ENCODE data around the gene FAM131A. TPM values are rescaled to one million over a fixed set of nuclear protein-coding genes. Genes with fewer than 3 reads are reported as not detected.
A peak's percentile ranks its signal among the peaks of the same experiment; 100 is the strongest.

FAM131A gene
- total RNA-seq, 6 donors from 2014 or later: 14.8 to 52.7 (median 25.2) TPM

GRCh38 chr3:184323696-184324095 lies 13.7 kb upstream of the FAM131A start:
- no peaks in the 10 kb centered on the region for H3K9me3 ChIP-seq
- no peaks in the 10 kb centered on the region for H3K27me3 ChIP-seq
- peaks cover 81 to 86% (median 84%) of the 10 kb centered on the region in 4 donors for H3K36me3 ChIP-seq
- DNase-seq: no peak
- ATAC-seq (ENCODE audit: low FRiP score in 2 of 2): no peak
- no peak overlapping the region for H3K4me3 ChIP-seq
- peaks cover 24 to 38% (median 32%) of the 10 kb centered on the region in 4 donors for H3K4me1 ChIP-seq
- TF ChIP-seq POLR2AphosphoS5 (IDR thresholded peaks at IDR 0.05) (no peak), CTCF (IDR thresholded peaks at IDR 0.05) (no peak), POLR2A (IDR thresholded peaks at IDR 0.05) (no peak), EP300 (IDR thresholded peaks at IDR 0.05) (no peak)
- 91 to 96% methylated on average over 8 of the region's 8 CpGs for WGBS, 2 donors
- no peak overlapping the region for H3K27ac ChIP-seq

- no peaks in the 10 kb centered on the region for H3K27me3 ChIP-seq
- H3K36me3 ChIP-seq: peaks cover 95 to 100% (median 97%) of the 10 kb centered on the region in 4 donors
- H3K4me1 ChIP-seq: peaks cover 9 to 22% (median 18%) of the 10 kb centered on the region in 4 donors
- ATAC-seq (ENCODE audit: low FRiP score in 2 of 2) (no peak), DNase-seq (peak in 1 of 2 donors; percentile 12)
- 93 to 94% methylated on average over 13 of the region's 13 CpGs for WGBS, 2 donors
- TF ChIP-seq EP300 (IDR thresholded peaks at IDR 0.05) (no peak), POLR2A (IDR thresholded peaks at IDR 0.05) (no peak), POLR2AphosphoS5 (IDR thresholded peaks at IDR 0.05) (no peak), CTCF (IDR thresholded peaks at IDR 0.05) (no peak)
- H3K9me3 ChIP-seq: no peaks in the 10 kb centered on the region
- H3K27ac ChIP-seq: no peak overlapping the region
- no peak overlapping the region for H3K4me3 ChIP-seq
These were observed 12.1 kb upstream of the FAM131A start for GRCh38 chr3:184325269-184325668.

- Histone ChIP-seq H3K36me3 (peaks cover 96 to 100% (median 98%) of the 10 kb centered on the region in 4 donors), H3K4me3 (no peak overlapping the region), H3K27ac (no peak overlapping the region), H3K4me1 (peaks cover 4 to 17% (median 13%) of the 10 kb centered on the region in 4 donors), H3K9me3 (no peaks in the 10 kb centered on the region), H3K27me3 (no peaks in the 10 kb centered on the region)
- 81 to 89% methylated on average over 4 to 6 of the region's 6 CpGs for WGBS, 2 donors
- no peak for TF ChIP-seq POLR2AphosphoS5 (IDR thresholded peaks at IDR 0.05)
- no peak for TF ChIP-seq CTCF (IDR thresholded peaks at IDR 0.05)
- no peak for TF ChIP-seq POLR2A (IDR thresholded peaks at IDR 0.05)
- no peak for ATAC-seq (ENCODE audit: low FRiP score in 2 of 2)
- no peak for DNase-seq
These were observed 11.6 kb upstream of the FAM131A start for GRCh38 chr3:184325715-184326369.

GRCh38 chr3:184327171-184327570 lies 10.2 kb upstream of the FAM131A start:
- Histone ChIP-seq H3K9me3 (no peaks in the 10 kb centered on the region), H3K27ac (no peak overlapping the region), H3K27me3 (no peaks in the 10 kb centered on the region), H3K4me3 (no peak overlapping the region), H3K36me3 (peaks cover 94 to 100% (median 98%) of the 10 kb centered on the region in 4 donors), H3K4me1 (peaks cover 3 to 10% (median 5%) of the 10 kb centered on the region in 4 donors)
- no peak for ATAC-seq (ENCODE audit: low FRiP score in 2 of 2)
- TF ChIP-seq CTCF (IDR thresholded peaks at IDR 0.05): no peak
- TF ChIP-seq EP300 (IDR thresholded peaks at IDR 0.05): no peak
- TF ChIP-seq POLR2A (IDR thresholded peaks at IDR 0.05): no peak
- TF ChIP-seq POLR2AphosphoS5 (IDR thresholded peaks at IDR 0.05): no peak
- WGBS, 2 donors: 95 to 97% methylated on average over 21 of the region's 21 CpGs
- DNase-seq: peak in 1 of 2 donors; percentile 63

- ATAC-seq (ENCODE audit: low FRiP score in 2 of 2): no peak
- Histone ChIP-seq H3K4me1 (peaks cover 0 to 6% (median 5%) of the 10 kb centered on the region in 4 donors), H3K4me3 (no peak overlapping the region), H3K36me3 (peaks cover 91 to 100% (median 97%) of the 10 kb centered on the region in 4 donors), H3K27me3 (no peaks in the 10 kb centered on the region), H3K9me3 (no peaks in the 10 kb centered on the region), H3K27ac (no peak overlapping the region)
- WGBS, 2 donors: 39 to 67% methylated on average over 3 of the region's 3 CpGs
- TF ChIP-seq EP300 (IDR thresholded peaks at IDR 0.05) (no peak), POLR2A (IDR thresholded peaks at IDR 0.05) (no peak), POLR2AphosphoS5 (IDR thresholded peaks at IDR 0.05) (no peak), CTCF (IDR thresholded peaks at IDR 0.05) (no peak)
- no peak for DNase-seq
These were observed 8.9 kb upstream of the FAM131A start for GRCh38 chr3:184328516-184328915.

Data from upper lobe of left lung (tissue), 6 donors.